AG04450 (cell line): Measurements from ENCODE around the gene LAMB2. TPM values are rescaled to one million over a fixed set of nuclear protein-coding genes. Genes with fewer than 3 reads are reported as not detected.

Experiments used
- CTCF ChIA-PET: fragments of 300-600, 350-600 bp; formaldehyde crosslinking; extraction: SDS; loops from one replicate; lab custom pipeline; 2022; ENCODE audit warnings: antibody characterized with exemption, inconsistent platforms; lab: Charles Lee
- POLR2A ChIA-PET: fragments of 350-600 bp; formaldehyde crosslinking; extraction: SDS; loops from one replicate; lab custom pipeline; 2021; ENCODE audit warnings: antibody characterized with exemption, inconsistent platforms; lab: Yijun Ruan, JAX
- DNase-seq: peaks from one replicate; pipeline ENCODE4 v3.0.0-alpha.2; 2011; ENCODE audit warnings: low read depth, low spot score
- H3K27ac ChIP-seq: one replicate; pipeline ENCODE4 v1.5.1; 2012; ENCODE audit warnings: low read depth, low read length, control low read depth
- H3K27me3 ChIP-seq: one replicate; pipeline ENCODE4 v1.6.0; 2012; ENCODE audit warnings: low read length; ENCODE audit not compliant: control insufficient read depth, insufficient read depth
- H3K4me3 ChIP-seq: 2 replicates; pipeline ENCODE4 v1.5.1; 2011; ENCODE audit warnings: mild to moderate bottlenecking, low read depth, low read length, control low read depth
- H3K9me3 ChIP-seq: 2 replicates; pipeline ENCODE4 v1.5.1; 2012; ENCODE audit warnings: low read length; ENCODE audit not compliant: control insufficient read depth, insufficient read depth
- CTCF ChIP-seq: IDR thresholded peaks from 2 replicates; pipeline ENCODE4 v1.5.1; 2011; ENCODE audit warnings: low read depth, low read length, control low read depth, inconsistent platforms
- polyA plus RNA-seq: library from polyadenylated mRNA; depleted of rRNA; stranded (reverse); fragments of >200 nt; gene quantifications from 2 replicates; pipeline ENCODE4 v1.2.3, GENCODE V29; 2011

The LAMB2 gene
- polyA plus RNA-seq, 1 experiment: 470 TPM

GRCh38 chr3:49120438-49121131 lies 12.3 kb downstream of the LAMB2 start, which contains the start of gene USP19:
Gene USP19, minus strand, starts transcription at chr3:49120823. Its CDS starts 1,678 bp downstream, at chr3:49119145.
- no peak for TF ChIP-seq CTCF
- peak; percentile 80 for DNase-seq
- Histone ChIP-seq H3K4me3 (peak within 1 kb of the TSS; percentile 96), H3K27ac (peak within 1 kb of the TSS; percentile 91), H3K27me3 (no peaks in the 10 kb centered on the region), H3K9me3 (no peaks in the 10 kb centered on the region; the same call in 1 of the 2 replicates)
- ChIA-PET POLR2A (interaction anchor here (0.5 to 2.2 kb wide), 6 partner anchors 11 to 99 kb away, joined by 4 to 29 read pairs (median 8); partner anchors contain the start of genes IMPDH2, LAMB2, NDUFAF3 and QRICH1), CTCF (no interaction called here)

- TF ChIP-seq CTCF: no peak
- Histone ChIP-seq H3K27me3 (no peaks in the 10 kb centered on the region), H3K4me3 (peak overlapping the region; percentile 96), H3K27ac (peak overlapping the region; percentile 91), H3K9me3 (no peaks in the 10 kb centered on the region; the same call in 1 of the 2 replicates)
- ChIA-PET POLR2A (interaction anchor here (0.5 to 2.2 kb wide), 5 partner anchors 12 to 91 kb away, joined by 4 to 29 read pairs (median 8); partner anchors contain the start of genes IMPDH2, LAMB2 and QRICH1), CTCF (no interaction called here)
- no peak for DNase-seq
These were observed 12.8 kb downstream of the LAMB2 start for GRCh38 chr3:49120096-49120437.

- ChIA-PET CTCF (no interaction called here), POLR2A (interaction anchor here (1.9 to 2.0 kb wide), 3 partner anchors 13 to 90 kb away, joined by 7 to 19 read pairs (median 8); partner anchors contain the start of genes IMPDH2 and QRICH1)
- no peak for TF ChIP-seq CTCF
- no peak for DNase-seq
- Histone ChIP-seq H3K9me3 (no peaks in the 10 kb centered on the region; the same call in 1 of the 2 replicates), H3K27me3 (no peaks in the 10 kb centered on the region), H3K27ac (peak overlapping the region; percentile 91), H3K4me3 (peak overlapping the region; percentile 96)
These were observed 13.4 kb downstream of the LAMB2 start for GRCh38 chr3:49119439-49119838.

GRCh38 chr3:49119036-49119435 lies 13.8 kb downstream of the LAMB2 start:
- Histone ChIP-seq H3K27ac (no peak overlapping the region), H3K27me3 (no peaks in the 10 kb centered on the region), H3K4me3 (peak overlapping the region; percentile 96), H3K9me3 (no peaks in the 10 kb centered on the region; the same call in 1 of the 2 replicates)
- no peak for DNase-seq
- POLR2A ChIA-PET: interaction anchor here (0.7 kb wide), 1 partner anchor 39 kb away, joined by 3 read pairs; no protein-coding TSS in a partner anchor
- CTCF ChIA-PET: no interaction called here
- no peak for TF ChIP-seq CTCF

- TF ChIP-seq CTCF: no peak
- no peak overlapping the region for H3K4me3 ChIP-seq
- ChIA-PET POLR2A (no interaction called here), CTCF (no interaction called here)
- H3K9me3 ChIP-seq: no peaks in the 10 kb centered on the region; the same call in 1 of the 2 replicates
- no peak overlapping the region for H3K27ac ChIP-seq
- H3K27me3 ChIP-seq: no peaks in the 10 kb centered on the region
- DNase-seq: no peak
These were observed 20.6 kb downstream of the LAMB2 start for GRCh38 chr3:49112262-49112661.
